ENCODE data around the gene CLN5.
"Not testable (repeated sequence)": the region's sequence is repeated elsewhere in the genome, so short reads cannot be mapped to it uniquely, and the experiment has no call there.

CLN5 gene

DNA sequence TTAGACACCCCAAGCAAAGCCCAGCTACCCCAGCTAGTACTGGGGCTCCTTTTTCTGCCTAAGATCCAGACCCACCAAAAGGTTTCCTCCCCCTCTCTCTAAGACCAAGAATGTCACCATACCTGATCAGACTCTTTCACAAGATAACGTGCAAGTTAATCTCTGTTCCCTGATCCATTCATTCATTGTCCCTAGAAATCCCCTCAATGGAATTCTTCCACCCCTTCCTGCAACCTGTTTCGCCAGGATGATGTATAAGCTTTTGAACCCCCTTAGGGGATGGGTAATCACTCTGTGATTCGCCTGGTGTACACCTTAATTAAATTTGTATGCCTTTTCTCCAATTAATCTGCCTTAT is 17.3 kb upstream of the CLN5 start:
- DNase-seq (ENCODE audit: extremely low read depth in 1 of 2, low read depth in 1 of 2): no peak

DNA sequence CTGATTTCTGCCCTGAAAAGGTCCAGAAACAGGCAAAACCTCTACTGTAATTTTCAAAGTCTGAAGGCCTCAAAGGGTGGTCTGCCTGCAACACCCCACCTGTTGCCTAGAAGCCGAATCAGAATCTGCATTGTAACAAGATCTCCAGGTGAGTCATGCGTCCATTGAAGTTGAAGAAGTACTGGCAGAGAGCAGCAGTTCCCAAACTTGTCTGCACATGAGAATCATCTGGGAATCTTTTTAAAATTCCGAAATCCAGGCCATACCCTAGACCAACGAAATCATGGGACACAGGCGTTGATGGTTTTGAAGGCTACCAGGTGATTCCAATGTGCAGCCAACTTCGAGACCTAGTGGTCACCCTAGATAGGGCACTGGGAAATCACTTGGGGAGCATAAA is 16.0 kb upstream of the CLN5 start:
- DNase-seq (ENCODE audit: extremely low read depth in 1 of 2, low read depth in 1 of 2): no peak

DNA sequence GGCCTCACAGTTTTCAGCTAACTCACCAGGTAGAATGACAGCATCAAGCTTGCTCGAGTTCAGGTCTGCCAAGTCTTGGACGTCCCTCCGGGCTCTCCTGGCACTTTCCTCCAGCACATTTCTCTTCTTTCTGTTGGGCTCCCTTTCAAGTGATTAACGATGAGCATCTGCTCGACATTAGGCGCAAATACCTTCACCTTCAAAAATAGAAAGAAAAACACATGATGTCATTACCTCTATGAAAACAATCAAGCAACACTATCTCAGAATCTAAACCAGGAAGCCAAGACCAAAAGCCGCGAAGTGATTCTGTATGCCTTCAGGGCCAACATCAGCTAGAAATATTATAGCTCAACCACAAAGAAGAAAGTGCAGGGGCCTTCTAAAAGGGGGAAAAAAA is 15.4 kb upstream of the CLN5 start:
- no peak for DNase-seq (ENCODE audit: extremely low read depth in 1 of 2, low read depth in 1 of 2)

DNA sequence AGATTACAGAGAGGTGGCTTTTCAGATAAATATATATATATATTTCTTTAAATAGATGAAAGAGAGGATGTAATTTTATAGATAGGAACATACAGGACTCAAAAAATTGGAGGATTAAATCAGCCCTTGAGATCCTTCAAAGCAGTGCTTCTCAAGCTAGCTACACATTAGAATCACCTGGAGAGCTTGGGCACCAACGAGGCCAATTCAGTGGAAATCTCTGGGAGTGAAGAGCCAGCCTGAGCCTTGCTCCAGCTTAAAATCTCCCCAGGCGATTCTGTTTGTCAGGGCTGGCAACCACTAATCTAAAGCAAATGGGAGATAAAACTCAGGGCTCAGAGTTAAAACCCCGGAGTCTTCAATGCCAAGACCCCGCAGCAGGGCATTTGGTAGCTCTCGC is 15.0 kb upstream of the CLN5 start:
- no peak for DNase-seq (ENCODE audit: extremely low read depth in 1 of 2, low read depth in 1 of 2)

DNA sequence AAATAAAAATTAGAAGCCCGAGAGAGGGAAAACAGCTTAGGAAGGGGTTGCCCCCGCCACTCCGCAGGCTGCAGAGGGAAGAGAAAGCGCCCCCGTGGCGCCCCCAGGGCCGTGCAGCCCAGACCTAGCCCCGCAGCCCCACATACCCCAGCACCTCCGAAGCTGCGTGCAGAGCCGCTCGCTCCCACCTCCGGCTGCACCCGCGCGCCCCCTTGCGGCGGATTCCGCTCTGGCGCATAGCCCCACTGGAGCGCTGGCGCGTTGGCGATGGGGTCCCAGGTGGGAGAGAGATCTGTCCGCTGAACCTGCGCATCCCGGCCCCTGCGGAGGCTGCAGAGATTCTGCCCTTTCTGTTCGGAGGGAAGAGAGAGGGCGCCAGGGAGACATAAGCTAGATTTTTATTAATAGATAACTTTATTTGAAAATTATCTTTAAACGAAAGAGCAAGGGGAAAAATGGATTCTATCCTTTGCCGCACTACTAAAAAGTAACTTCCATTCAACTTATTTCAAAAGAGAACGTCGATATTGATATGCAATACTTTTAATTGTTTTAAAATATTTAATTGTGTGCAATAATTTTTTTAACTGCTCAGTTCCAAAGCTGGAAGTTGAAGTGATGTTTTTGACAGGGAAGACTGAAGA is 11.7 kb upstream of the CLN5 start:
- DNase-seq (ENCODE audit: extremely low read depth in 1 of 2, low read depth in 1 of 2): peak; percentile 66

DNA sequence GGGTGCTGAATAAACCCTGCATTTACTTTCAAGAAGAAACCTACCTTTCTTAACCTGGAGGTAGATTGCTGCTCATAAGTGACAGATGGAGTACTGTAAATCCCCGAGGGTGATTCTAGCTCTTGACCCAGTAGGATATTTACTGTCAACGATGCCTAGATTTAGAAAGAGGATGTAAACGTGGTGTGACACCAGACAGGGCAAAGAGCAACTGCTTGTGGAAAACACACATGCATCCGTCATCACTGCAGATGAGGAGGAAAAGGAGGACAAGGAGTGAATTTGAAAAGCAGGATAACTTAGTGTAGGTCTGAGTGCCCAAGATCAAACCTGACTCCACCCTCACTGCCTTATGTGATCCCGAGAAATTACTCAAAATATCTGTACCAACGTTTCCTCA is 9.8 kb upstream of the CLN5 start:
- DNase-seq (ENCODE audit: extremely low read depth in 1 of 2, low read depth in 1 of 2): no peak

DNA sequence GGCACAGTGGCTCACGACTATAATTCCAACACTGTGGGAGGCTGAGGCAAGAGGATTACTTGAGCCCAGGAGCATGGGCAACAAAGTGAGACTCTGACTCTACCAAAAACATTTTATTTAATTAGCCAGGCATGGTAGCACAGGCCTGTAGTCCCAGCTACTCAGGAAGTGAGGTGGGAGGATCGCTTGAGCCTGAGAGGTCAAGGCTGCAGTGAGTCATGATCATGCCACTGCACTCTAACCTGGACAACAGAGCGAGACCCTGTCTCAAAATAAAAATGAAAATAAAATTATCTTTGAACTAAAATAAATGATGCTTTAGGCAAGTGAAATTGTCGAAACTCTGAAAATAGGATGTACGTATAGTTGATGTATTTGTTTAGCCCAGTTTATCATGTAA is 8.2 kb upstream of the CLN5 start:
- DNase-seq (ENCODE audit: extremely low read depth in 1 of 2, low read depth in 1 of 2): no peak

DNA sequence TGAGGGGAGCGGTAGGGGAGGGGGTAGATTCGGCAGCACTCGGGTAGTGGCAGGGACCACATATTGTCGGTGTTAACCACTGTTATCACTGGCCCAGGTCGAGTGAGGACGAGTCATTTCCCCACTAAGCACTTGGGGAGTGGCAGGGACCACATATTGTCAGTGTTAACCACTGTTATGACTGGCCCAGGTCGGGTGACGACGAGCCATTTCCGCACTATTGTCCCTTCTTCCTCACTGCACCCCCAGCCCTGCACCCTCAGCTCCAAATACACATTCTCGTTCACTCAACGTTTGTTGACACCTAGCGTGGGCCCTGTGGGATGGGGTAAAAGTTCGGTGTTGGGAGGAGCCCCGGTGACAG is 467 bp upstream of the CLN5 start:
- peak; percentile 58 to 82 for DNase-seq (ENCODE audit: extremely low read depth in 1 of 2, low read depth in 1 of 2)

DNA sequence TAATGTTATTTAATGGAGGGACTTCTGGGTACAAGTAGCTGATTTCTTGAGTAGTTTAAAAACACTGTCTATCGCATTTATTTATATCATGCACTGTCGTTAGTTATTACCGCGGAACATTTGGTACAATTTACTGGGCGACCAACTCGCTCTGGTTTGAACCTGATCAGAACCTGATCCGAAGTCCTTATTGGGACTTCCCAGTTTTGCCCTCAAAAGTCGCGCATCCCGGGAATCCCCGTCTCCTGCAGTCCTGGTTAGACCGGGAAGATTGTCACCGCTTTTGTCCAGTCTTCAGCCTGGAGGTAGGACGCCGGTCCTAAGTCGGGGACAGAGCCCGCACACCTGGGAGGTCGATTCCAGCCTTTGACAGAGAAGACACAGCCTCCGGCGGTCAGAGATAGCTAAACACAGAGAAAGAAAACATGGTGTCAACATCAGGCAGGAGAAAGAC is 694 bp downstream of the CLN5 start:
- DNase-seq (ENCODE audit: extremely low read depth in 1 of 2, low read depth in 1 of 2): no peak

DNA sequence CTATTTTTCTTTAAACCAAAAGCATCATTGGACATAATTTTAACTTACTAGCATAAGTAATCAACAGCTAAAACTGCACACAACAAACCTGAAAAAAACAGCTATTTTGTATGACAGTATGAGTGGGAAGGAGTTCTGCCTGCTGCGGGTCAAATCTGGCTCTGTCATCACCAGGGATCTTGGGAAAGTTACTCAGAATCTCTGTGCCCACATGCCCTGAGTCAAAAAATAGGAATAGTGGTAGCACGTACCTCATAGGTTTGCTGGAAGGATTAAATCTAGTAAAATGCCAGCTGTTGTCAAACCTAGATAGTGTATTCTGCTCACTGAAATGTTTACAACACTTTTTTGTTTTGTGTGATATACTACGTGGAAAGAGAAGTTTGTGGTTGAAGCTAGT is 1.1 kb downstream of the CLN5 start:
- no peak for DNase-seq (ENCODE audit: extremely low read depth in 1 of 2, low read depth in 1 of 2)

DNA sequence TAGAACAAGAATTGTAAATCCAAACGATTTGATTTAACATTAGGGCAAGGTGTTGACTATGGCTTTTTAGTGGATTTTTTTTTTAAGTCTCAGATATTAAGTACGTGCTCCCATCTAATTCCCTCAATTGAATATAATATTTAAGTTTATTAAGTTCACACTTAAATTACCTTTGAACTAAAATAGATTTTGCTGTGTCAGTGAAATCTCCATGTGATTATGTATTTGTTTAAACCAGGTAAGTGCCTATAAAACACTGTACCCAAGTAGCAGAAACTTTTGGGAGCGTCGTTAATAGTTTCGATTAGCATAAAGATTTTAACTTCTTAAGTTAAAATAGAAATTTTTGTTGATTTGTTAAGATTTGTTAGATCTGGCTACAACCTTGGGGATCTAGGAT is 1.6 kb downstream of the CLN5 start:
- DNase-seq (ENCODE audit: extremely low read depth in 1 of 2, low read depth in 1 of 2): no peak

DNA sequence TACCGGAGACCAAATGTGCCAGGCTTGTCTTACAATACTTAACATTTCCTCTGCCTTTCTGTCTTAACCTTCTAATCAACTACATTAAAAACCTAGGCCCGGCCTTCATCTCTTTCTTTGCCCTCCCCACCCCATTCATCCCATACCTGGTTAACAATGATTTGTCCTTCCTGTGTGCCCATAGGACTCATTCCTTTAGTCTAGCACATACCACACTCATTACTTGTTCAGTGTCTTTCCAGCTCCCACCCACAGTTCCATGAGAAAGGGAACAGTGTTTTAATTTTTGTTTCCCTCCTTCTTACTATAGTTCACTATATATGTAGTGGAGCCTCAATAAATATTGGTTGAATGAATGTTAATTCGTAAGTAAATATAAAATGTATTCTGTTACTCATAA is 2.4 kb downstream of the CLN5 start:
- no peak for DNase-seq (ENCODE audit: extremely low read depth in 1 of 2, low read depth in 1 of 2)

DNA sequence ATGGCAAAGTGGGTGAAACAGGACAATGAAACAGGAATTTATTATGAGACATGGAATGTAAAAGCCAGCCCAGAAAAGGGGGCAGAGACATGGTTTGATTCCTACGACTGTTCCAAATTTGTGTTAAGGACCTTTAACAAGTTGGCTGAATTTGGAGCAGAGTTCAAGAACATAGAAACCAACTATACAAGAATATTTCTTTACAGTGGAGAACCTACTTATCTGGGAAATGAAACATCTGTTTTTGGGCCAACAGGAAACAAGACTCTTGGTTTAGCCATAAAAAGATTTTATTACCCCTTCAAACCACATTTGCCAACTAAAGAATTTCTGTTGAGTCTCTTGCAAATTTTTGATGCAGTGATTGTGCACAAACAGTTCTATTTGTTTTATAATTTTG is 8.6 kb downstream of the CLN5 start:
- no peak for DNase-seq (ENCODE audit: extremely low read depth in 1 of 2, low read depth in 1 of 2)

DNA sequence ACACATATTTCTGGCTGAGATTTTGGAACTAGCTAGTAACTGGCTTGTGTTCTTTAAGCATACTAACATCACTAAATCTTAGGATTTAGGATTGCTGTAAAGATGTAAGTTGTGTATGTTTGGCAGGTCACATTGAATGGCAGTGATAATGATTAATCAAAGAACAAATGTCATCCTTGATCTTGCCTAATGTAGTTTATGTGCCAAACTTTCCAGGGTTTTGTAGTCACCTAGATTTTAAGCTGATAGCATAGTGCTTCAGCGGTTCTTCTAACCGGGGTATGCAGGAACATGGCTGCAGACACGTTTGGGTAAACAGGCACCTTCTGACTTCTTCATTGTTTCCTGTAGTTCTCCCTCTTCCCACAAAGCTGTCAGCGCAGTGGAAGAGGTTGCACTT is 9.7 kb downstream of the CLN5 start:
- no peak for DNase-seq (ENCODE audit: extremely low read depth in 1 of 2, low read depth in 1 of 2)

DNA sequence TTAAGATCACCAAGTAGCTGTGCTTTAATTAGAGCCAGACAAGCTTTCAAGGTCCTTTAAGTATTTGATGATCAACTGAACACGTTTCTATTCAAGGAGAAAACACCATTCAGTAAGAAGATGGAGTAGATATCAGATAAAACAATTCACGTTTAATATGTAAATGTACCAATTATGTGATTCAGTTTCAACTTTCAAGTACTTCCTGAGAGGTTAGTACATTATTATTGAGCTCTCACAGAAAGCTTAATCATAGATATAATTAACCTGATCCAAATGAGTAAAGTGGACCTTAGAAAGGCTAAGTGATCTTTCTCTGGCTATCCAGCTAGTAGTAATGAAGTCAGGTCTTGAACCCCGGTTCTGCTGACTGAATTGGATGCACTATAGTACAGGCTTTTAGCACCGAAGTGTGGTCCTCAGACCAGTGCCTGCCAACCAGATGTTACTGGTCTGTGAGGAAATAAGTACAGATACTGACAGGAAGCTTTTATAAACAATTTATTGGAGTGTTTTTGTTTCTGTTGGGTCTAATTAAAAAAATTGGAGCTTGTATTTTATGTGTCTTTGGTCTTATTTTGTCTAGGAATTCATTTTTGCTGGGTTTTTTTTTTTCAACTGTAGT is 10.2 kb downstream of the CLN5 start:
- DNase-seq (ENCODE audit: extremely low read depth in 1 of 2, low read depth in 1 of 2): no peak

DNA sequence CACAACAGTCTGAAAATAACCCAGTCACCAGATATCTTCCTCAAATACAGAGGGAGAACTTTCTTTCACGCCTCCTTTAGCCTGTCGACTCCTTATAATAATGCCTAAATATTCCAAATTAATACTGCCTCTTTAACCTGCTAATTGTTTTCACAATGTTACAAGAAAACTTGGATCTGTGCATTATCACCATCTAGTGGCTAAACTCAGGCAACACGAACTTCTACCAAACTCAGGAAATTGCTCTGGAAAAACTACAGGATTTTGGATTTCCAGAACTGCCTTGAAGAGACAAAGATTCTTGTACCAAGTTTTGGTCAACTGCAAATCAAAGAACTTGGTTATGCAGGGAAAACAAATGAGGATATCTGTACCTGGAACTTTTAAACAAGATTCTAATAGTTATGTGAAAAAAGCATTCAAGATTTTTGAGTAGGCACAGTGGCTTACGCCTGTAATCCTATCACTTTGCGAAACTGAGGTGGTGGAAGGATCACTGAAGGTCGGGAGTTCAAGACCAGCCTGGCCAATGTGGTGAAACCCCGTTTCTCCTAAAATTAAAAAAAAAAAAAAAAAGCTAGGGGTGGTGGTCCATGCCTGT is 10.8 kb downstream of the CLN5 start:
- DNase-seq (ENCODE audit: extremely low read depth in 1 of 2, low read depth in 1 of 2): no peak

DNA sequence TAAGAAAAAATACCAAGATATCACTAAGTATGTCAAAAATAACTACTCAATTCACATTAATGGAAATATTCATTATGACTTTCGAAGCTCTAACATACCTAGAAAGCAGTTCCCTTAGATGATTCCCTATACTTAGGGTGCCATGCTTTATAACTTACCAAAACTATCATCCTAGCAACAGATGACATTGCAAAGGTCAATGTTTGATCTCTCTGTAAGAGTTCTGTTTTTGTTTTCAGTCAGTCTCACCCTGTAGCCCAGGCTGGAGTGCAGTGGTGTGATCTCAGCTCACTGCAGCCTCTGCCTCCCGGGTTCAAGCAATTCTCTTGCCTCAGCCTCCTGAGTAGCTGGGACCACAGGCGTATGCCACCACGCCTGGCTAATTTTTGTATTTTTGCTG is 16.5 kb downstream of the CLN5 start:
- not testable (repeated sequence) for DNase-seq (ENCODE audit: extremely low read depth in 1 of 2, low read depth in 1 of 2)

DNA sequence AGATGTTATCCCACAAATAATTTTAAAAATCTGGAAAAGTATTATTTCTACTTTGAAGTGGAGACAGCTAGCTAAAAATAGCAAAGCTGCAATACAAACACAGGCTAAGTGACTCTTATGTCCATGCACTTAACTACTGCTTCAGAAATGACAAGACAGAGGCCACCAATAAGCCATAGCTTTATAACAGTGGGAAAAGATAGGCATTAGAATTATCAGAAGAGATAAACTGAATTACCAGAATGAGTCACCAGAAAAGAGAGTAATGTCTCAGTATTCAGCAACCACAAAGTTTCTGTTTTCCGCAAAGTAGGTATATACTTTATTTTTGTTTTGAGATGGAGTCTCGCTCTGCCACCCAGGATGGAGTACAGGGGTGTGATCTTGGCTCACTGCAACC is 17.1 kb downstream of the CLN5 start:
- no peak for DNase-seq (ENCODE audit: extremely low read depth in 1 of 2, low read depth in 1 of 2)

DNA sequence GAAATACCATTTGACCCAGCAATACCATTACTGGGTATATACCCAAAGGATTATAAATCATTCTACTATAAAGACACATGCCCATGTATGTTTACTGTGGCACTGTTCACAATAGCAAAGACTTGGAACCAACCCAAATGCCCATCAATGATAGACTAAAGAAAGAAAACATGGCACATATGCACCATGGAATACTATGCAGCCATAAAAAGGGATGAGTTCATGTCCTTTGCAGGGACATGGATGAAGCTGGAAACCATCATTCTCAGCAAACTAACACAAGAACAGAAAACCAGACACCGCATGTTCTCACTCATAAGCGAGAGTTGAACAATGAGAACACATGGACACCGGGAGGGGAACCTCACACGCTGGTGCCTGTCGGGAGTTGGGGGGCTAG is 17.8 kb downstream of the CLN5 start:
- DNase-seq (ENCODE audit: extremely low read depth in 1 of 2, low read depth in 1 of 2): not testable (repeated sequence)

DNA sequence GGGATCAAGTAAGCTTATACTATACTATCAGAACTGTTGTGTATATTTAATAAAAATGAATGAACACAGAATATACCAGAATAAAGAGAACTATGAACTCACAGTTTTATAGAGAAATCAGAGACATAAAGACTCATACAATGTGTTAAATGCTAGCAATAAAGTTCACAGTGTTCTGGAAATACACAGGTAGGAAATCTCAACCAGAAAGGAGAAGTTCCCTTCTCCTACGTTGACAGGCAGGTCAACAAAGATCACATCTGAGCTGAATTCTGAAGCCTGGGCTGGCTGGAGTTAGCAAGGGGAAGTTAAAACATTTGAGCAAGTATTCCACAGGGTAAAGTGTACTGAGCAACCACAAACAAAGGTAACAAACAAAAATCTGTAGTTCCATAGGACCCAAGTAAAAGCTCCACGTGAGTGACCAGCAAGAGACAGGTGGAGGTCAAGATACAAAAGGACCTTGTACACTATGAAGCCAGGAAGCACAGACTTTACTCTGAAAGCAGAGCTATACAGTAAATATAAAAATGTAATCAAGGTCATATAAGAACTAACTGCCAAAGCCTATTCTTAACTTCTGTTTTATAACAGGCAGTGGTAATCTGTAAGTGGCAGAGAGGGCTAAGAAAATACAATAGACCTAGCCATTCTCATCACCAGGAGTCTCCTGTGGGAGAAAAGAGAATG is 22.1 kb downstream of the CLN5 start:
- DNase-seq (ENCODE audit: extremely low read depth in 1 of 2, low read depth in 1 of 2): no peak

DNA sequence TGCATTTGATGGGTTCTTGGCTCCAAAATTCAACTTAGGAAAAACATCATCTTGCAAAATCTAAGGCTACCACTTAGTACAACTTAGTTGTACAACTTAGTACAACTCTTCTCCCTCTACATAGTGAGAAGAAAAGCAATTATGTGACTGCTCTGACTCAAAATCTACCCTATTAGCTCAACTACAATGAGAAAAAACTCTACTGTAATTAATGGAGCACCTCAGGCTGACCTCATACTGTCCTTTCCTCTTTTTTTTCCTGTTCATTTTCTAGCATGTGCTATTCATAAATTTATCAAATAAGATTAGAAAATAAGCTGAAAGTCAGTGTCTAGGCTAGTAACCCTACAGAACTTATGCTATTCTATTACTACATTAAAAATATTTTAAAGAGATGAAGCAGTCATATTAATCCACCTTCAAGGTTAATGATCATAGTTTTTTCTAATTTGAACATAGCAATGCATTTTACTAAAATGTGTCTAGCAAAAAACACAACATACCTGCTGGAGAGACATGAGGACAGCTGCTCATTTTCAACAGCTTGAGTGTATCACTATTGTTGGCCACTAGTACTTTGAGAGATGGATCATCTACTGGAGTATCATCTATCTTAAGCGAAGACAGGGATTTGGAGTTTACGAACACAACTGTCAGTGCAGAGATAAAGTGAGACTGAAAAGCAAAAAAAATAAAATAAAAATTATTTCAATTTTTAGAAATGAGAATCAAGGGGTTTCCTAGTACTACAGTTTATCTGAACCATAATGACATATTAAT is 23.2 kb downstream of the CLN5 start:
- no peak for DNase-seq (ENCODE audit: extremely low read depth in 1 of 2, low read depth in 1 of 2)
